Endothelial cell of umbilical vein (primary cell): ENCODE measurements around the gene AMPH.

Experiments used
- CTCF ChIP-seq, 2 donors: IDR thresholded peaks; 1 replicate in 1 of 2; 2 replicates in 1 of 2; pipeline ENCODE4 v1.5.1; 2011; ENCODE audit warnings: low read length in 2 of 2, mild to moderate bottlenecking in 2 of 2, moderate library complexity in 2 of 2, control low read depth in 1 of 2, inconsistent platforms in 1 of 2, low read depth in 1 of 2; ENCODE audit not compliant: insufficient read depth in 1 of 2; ENCODE audit errors: extremely low read depth in 1 of 2
- EZH2 ChIP-seq: IDR thresholded peaks from 2 replicates; pipeline ENCODE4 v1.6.1; 2012; ENCODE audit warnings: borderline replicate concordance, low read depth, mild to moderate bottlenecking, moderate library complexity, low read length, inconsistent platforms; ENCODE audit not compliant: severe bottlenecking
- JUN ChIP-seq: IDR thresholded peaks from 2 replicates; pipeline ENCODE4 v1.6.1; 2011; ENCODE audit warnings: borderline replicate concordance, low read depth; ENCODE audit not compliant: insufficient read length, insufficient read depth
- POLR2A ChIP-seq: IDR thresholded peaks from 2 replicates; pipeline ENCODE4 v1.6.1; 2012; ENCODE audit warnings: low read depth, mild to moderate bottlenecking, control low read depth, low read length

DNA sequence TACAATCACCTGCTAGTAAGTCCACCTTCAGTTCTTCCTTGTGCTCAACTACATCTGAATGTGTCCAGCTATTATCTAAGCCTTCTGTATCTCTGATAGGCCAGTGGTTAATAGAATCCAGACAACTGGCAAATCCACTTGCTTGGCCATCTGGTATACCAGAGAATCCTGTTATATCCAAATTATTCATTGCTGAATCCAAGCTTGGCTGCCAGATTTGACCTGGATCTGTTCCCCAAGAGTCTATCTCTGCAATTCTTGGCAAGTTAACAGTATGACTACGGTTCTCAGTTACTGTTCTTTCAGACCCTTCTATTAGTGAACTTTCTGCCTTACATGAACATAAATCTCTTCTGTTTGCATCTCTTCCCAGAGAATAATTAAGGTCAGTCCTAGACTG, 203.1 kb downstream of the AMPH start:
- TF ChIP-seq POLR2A (no peak), CTCF (IDR thresholded peaks at IDR 0.05; ENCODE audit: extremely low read depth in 1 of 2, insufficient read depth in 1 of 2, low read depth in 1 of 2, low read length in 2 of 2) (no peak), EZH2 (no peak), JUN (no peak)
